GM21576 (cell line): Measurements from ENCODE around the gene OPCML.

Experiments
- ATAC-seq: cut with Tn5 transposase; IDR thresholded peaks from one replicate; pipeline ENCODE4 v1.9.1; 2021; ENCODE audit warnings: mild to moderate bottlenecking, moderate library complexity; ENCODE audit not compliant: unreplicated experiment

Gene OPCML

DNA sequence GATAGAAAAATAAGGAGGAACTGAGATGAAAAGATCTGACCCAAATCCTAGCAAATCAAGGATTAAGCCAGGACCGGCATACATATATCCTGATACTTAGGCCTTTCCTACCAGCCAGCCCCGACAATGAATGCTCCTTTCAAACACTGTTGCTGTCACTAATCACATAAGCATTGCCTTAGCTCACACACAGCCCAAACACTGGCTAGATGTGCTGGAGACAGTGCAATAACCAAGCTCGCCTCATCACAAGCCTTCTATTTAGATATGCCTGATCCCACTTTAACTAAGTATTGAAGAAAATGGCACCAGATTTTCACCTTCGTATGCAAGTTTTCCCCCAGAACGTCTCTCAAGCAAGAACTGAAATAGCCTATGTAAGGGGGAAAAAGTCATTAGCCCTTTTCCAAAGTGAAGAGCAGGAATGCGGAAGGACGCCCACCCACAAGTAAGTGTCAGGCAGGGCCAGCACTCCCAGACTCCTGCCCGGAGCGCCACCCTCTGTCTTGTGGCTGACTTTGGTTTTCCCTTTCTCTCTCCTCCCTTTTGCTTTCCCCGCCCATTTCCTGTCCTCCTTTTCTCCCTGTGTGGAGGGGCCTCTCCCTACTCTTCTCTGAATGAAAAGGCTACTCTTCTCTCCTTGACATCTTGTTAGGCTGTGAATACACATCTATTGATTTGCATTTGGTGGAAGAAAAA, 8.9 kb upstream of the OPCML start:
- ATAC-seq, result no peak

- no peak for ATAC-seq
Measured at GRCh38 chr11:133536198-133536597, 3.9 kb upstream of the OPCML start.

GRCh38 chr11:133533205-133533604, 904 bp upstream of the OPCML start:
- no peak for ATAC-seq

GRCh38 chr11:133531458-133531857, 843 bp downstream of the OPCML start:
- ATAC-seq, result no peak

- ATAC-seq, result no peak
Measured at GRCh38 chr11:133530501-133530835, 1.8 kb downstream of the OPCML start.

DNA sequence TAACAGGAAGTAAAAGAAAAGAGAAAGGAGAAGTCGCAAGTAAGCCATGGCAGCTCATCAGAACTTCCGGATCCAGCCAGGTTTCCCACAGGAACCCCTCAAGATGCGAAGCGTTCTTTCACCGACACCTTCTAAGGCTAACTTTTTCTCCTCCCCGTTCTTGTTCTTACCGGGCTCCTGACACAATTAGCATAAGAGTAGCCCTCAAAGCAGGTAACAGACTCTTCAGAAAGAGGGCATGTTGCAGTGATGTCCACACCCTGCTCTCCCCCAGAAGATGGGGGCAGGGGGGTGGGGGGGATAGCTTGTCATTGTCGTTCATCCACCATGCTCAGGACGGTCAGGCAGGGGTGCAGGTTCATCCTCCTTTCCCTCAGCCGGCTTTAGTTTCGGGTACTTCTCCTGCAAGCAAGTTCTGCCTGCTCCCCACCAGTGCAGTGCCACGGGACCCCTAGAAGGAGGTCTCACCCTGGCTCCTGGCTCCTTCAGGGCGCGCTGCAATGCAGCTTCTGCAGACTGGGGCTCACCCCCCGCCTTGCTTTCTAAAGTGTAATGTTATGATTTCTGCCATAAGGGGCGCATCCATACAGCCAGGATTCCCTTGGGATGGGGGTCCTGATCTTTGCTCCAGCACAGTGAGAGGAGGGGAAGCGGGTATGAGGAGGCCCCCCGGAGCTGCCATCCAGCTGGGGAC, 2.3 kb downstream of the OPCML start:
- ATAC-seq, result no peak

DNA sequence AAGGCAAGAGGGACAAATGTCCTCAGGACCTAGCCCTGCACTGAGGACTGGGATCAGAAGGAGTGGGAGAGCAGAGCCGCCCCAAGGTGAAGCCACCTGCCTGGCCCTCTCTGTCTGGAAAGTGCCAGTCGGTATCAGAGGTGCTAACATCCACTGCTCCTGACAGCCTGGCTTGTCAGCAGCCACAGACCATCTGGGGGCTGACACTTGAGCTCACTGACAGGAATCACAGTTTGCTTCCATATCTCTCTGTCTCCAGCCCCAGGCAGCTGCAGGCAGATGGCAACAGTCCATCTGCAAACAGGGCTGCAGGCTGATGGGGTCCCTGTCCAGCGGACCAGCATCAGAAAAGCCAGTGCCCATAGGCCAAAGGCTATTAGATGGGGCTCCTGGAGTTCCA, 5.5 kb downstream of the OPCML start:
- ATAC-seq, result no peak

- ATAC-seq, result no peak
Measured at GRCh38 chr11:133525976-133526375, 6.3 kb downstream of the OPCML start.

- no peak for ATAC-seq
Measured at GRCh38 chr11:133524488-133524887, 7.8 kb downstream of the OPCML start.

GRCh38 chr11:133522344-133522743, 10.0 kb downstream of the OPCML start:
- no peak for ATAC-seq

- no peak for ATAC-seq
Measured at GRCh38 chr11:133521502-133521901, 10.8 kb downstream of the OPCML start.

- no peak for ATAC-seq
Measured at GRCh38 chr11:133520707-133521106, 11.6 kb downstream of the OPCML start.

GRCh38 chr11:133519560-133519959, 12.7 kb downstream of the OPCML start:
- no peak for ATAC-seq

GRCh38 chr11:133518702-133519264, 13.5 kb downstream of the OPCML start:
- no peak for ATAC-seq

DNA sequence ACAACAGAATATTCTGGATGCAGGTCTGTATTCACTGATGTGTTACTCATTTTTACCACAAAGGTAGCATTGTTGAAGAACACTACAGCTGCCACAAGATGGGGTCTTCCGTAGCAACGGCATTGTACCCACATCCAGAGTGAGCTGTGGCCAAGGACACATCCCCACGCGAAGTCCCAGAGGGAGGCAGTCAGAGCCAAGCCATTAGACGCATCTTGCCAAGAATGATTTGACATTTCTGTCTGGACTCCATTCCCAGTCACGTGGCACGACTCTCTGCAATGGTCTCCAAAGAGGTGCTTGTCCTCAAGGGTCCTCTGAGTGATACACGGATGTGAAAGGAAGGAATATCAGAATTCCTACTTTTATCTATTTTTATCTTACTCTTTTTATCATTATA, 15.5 kb downstream of the OPCML start:
- no peak for ATAC-seq

DNA sequence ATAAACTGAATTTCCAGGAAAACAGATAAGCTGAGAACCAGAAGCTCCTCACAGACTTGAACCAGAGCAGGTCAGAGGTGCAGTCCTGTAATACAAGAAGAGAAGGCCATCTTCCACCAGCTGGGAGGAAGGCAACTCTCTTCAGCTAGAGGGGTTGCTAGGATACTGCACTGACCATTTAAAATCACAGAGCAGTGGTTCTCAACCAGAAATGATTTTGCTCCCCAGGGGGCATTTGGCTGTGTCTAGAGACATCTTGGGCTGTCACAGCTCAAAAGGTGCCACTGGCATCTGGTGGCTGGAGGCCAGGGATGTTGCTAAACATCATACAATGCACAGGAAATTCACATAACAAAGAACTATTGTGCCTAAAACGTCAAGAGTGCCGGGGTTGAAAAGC, 17.2 kb downstream of the OPCML start:
- ATAC-seq, result no peak

GRCh38 chr11:133509924-133510697, 22.2 kb downstream of the OPCML start:
- ATAC-seq, result no peak

- ATAC-seq, result no peak
Measured at GRCh38 chr11:133508468-133508867, 23.8 kb downstream of the OPCML start.

GRCh38 chr11:133507185-133507584, 25.1 kb downstream of the OPCML start:
- ATAC-seq, result no peak

GRCh38 chr11:133506551-133507094, 25.7 kb downstream of the OPCML start:
- no peak for ATAC-seq

DNA sequence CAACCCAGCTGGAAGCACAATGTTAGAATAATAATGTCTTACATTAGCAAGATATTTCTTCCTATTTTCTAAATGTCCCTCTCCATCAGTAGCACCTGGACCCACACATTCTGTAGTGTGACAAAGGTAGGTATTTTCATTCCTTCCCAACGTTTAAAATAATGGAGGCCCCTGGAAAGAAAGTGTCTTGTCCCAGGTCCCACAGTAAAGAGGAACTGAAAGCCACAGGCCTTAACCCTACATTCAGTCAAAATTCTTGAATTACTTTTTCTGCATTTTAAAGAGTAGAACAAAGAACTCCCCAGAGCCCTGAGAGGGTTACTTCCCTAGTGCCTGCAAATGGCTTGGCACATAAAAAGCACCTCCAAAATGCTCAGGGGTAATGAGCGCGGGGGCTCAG, 26.3 kb downstream of the OPCML start:
- ATAC-seq, result peak; percentile 74
